Mesendoderm (in vitro differentiated cells): ENCODE measurements around the gene SLC35F1.

Experiments
- DNase-seq: peaks from one replicate; pipeline ENCODE4 v3.0.0; 2013
- H2AK5ac ChIP-seq: 2 replicates; pipeline ENCODE4 v1.6.1; 2013; ENCODE audit warnings: low read length, inconsistent platforms
- H2BK120ac ChIP-seq: 2 replicates; pipeline ENCODE4 v1.6.1; 2013; ENCODE audit warnings: low read depth, mild to moderate bottlenecking, low read length, moderate library complexity, mixed read lengths
- H2BK15ac ChIP-seq: replicated peaks from 2 replicates; pipeline ENCODE4 v1.6.1; 2013; ENCODE audit warnings: low read depth, mild to moderate bottlenecking, moderate library complexity
- H2BK5ac ChIP-seq: 2 replicates; pipeline ENCODE4 v1.6.1; 2013; ENCODE audit warnings: low read length, inconsistent platforms
- H3K18ac ChIP-seq: 2 replicates; pipeline ENCODE4 v1.6.1; 2013; ENCODE audit warnings: mild to moderate bottlenecking, low read length, mixed read lengths
- H3K23ac ChIP-seq: one replicate; pipeline ENCODE4 v1.6.1; 2013; ENCODE audit warnings: low read length
- H3K27ac ChIP-seq: 2 replicates; pipeline ENCODE4 v1.5.1; 2013; ENCODE audit warnings: low read depth, mild to moderate bottlenecking, inconsistent platforms, low read length, moderate library complexity
- H3K27me3 ChIP-seq: 2 replicates; pipeline ENCODE4 v1.6.1; 2013; ENCODE audit warnings: low read length, control low read depth, mild to moderate bottlenecking, inconsistent platforms; ENCODE audit not compliant: insufficient read depth, poor library complexity
- H3K36me3 ChIP-seq: 2 replicates; pipeline ENCODE4 v1.6.1; 2013; ENCODE audit warnings: low read length, inconsistent platforms; ENCODE audit not compliant: control insufficient read depth, insufficient read depth
- H3K4ac ChIP-seq: one replicate; pipeline ENCODE4 v1.6.1; 2013; ENCODE audit warnings: low read depth, mild to moderate bottlenecking, low read length, moderate library complexity
- H3K4me1 ChIP-seq: 2 replicates; pipeline ENCODE4 v1.6.1; 2013; ENCODE audit warnings: low read depth, low read length, inconsistent platforms; ENCODE audit not compliant: control insufficient read depth
- H3K4me2 ChIP-seq: 2 replicates; pipeline ENCODE4 v1.6.1; 2013; ENCODE audit warnings: low read length
- H3K4me3 ChIP-seq: 2 replicates; pipeline ENCODE4 v1.5.1; 2013; ENCODE audit warnings: mild to moderate bottlenecking, low read length
- H3K56ac ChIP-seq: one replicate; pipeline ENCODE4 v1.6.1; 2013; ENCODE audit warnings: low read length
- H3K79me1 ChIP-seq: 2 replicates; pipeline ENCODE4 v1.6.1; 2013; ENCODE audit warnings: low read length, inconsistent platforms
- H3K79me2 ChIP-seq: 2 replicates; pipeline ENCODE4 v1.6.1; 2013; ENCODE audit warnings: mild to moderate bottlenecking, low read length; ENCODE audit not compliant: control insufficient read depth, insufficient read depth
- H3K9ac ChIP-seq: 2 replicates; pipeline ENCODE4 v1.6.1; 2013; ENCODE audit warnings: low read length, inconsistent platforms
- H4K5ac ChIP-seq: one replicate; pipeline ENCODE4 v1.6.1; 2013; ENCODE audit warnings: low read length
- H4K8ac ChIP-seq: one replicate; pipeline ENCODE4 v1.6.1; 2013; ENCODE audit warnings: low read depth, mild to moderate bottlenecking, control low read depth, low read length, moderate library complexity
- WGBS: extraction: QIAGEN DNeasy Blood & Tissue Kit; methylation state at CpG from one replicate; pipeline ENCODE4 v1.1.7; 2013; ENCODE audit warnings: low lambda C conversion rate, missing lambda C conversion rate; ENCODE audit not compliant: insufficient coverage; ENCODE audit errors: extremely low coverage; 5-methylcytosine and 5-hydroxymethylcytosine counted together

SLC35F1 gene

GRCh38 chr6:118179048-118179447, 272.0 kb downstream of the SLC35F1 start:
- H4K5ac ChIP-seq, result no peak overlapping the region
- H3K4me3 ChIP-seq, result no peak overlapping the region
- no peak overlapping the region for H3K4ac ChIP-seq
- H3K4me1 ChIP-seq, result no peaks in the 10 kb centered on the region
- no peak overlapping the region for H2BK15ac ChIP-seq
- no peaks in the 10 kb centered on the region for H3K27me3 ChIP-seq
- DNase-seq, result no peak
- H3K79me2 ChIP-seq, result no peaks in the 10 kb centered on the region
- no peak overlapping the region for H3K4me2 ChIP-seq
- H2BK120ac ChIP-seq, result no peak overlapping the region
- no peaks in the 10 kb centered on the region for H3K79me1 ChIP-seq
- no peak overlapping the region for H3K9ac ChIP-seq
- H3K18ac ChIP-seq, result no peak overlapping the region
- H3K23ac ChIP-seq, result no peak overlapping the region
- no peak overlapping the region for H3K27ac ChIP-seq
- no peaks in the 10 kb centered on the region for H3K36me3 ChIP-seq
- no CpG with 5 or more reads among the region's 1 CpG for WGBS
- H2AK5ac ChIP-seq, result no peak overlapping the region
- no peak overlapping the region for H3K56ac ChIP-seq
- H2BK5ac ChIP-seq, result no peak overlapping the region
- H4K8ac ChIP-seq, result no peak overlapping the region

DNA sequence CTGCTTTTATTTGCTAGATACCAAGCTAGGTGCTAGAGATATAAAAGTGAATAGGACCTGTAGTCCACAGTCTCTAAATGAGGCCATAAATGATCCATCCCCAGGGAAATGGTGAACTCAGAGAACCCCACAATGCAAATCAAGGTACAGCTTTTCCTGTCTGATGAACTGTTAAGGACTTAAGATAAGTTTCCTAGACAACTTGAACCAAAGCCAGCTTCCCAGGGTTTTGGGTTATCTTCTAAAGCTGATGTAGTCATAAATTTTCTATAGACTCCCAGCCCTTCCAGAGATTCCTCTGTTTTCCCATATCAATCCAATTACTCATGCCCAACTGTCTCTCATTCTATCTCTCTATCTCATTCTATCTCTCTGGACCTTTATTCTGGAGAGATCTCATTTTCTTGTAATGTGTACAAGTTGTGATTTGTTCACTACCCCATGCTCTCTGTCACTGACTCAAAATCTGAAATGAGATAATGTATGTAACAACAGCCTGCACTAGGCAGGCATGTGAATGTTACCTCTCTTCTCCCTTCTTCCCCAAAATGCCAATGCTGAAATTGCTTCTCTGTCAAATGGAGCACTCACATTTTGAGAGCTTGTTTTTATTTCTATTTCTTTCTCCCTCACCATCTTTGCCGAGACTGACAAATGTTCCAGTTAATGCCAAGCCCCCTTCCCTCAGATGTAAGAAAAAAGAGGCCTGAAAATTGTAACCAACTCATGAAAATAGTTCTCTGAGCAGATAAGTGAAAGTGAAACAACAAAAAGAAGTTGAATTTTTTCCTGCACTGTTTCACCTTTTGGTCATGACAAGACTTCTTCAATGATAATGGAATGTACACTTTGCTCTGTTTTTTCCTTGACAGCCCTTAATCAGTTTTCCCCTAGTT, 279.9 kb downstream of the SLC35F1 start:
- Histone ChIP-seq H3K36me3 (no peaks in the 10 kb centered on the region), H3K4me1 (no peaks in the 10 kb centered on the region), H3K79me1 (no peaks in the 10 kb centered on the region), H3K4me3 (no peak overlapping the region), H2BK120ac (no peak overlapping the region), H2BK5ac (no peak overlapping the region), H3K18ac (no peak overlapping the region), H3K27me3 (no peaks in the 10 kb centered on the region), H3K27ac (no peak overlapping the region), H2AK5ac (no peak overlapping the region), H2BK15ac (no peak overlapping the region), H3K23ac (no peak overlapping the region), H3K4ac (no peak overlapping the region), H3K79me2 (no peaks in the 10 kb centered on the region), H3K4me2 (no peak overlapping the region), H3K9ac (no peak overlapping the region), H4K5ac (no peak overlapping the region), H3K56ac (no peak overlapping the region), H4K8ac (no peak overlapping the region)
- WGBS, result no CpG with 5 or more reads among the region's 1 CpG
- no peak for DNase-seq

DNA sequence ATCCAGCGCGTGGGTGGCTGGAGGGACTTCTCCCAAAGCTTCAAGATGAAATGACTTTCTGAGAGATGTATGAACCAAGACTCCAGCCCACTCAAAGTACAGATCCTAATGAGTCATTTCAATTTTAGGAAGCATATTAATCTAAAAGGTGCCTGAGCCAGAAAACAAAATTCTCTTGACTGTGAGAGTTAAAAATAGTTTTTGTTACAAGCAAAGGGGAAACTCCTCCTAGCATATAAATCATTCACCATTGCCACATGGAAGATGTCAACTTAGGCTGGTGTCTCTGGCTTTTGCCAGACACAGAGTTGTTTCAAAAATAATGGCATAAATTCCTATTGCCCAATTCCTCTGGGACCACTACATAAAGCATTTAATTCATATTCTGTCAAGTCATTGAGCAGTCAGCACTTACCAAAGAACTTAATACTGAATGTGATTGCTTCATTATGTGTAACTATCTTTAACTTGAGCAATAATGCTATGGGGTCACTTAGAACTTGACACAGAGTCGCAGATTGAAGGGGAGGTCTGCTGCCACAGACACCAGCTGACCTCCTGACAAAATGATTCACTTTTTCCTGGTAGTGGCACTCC, 280.6 kb downstream of the SLC35F1 start:
- Histone ChIP-seq H3K9ac (no peak overlapping the region), H3K27me3 (no peaks in the 10 kb centered on the region), H4K5ac (no peak overlapping the region), H2BK5ac (no peak overlapping the region), H3K4me3 (no peak overlapping the region), H3K36me3 (no peaks in the 10 kb centered on the region), H3K23ac (no peak overlapping the region), H3K4ac (no peak overlapping the region), H3K18ac (no peak overlapping the region), H3K4me2 (no peak overlapping the region), H4K8ac (no peak overlapping the region), H3K4me1 (no peaks in the 10 kb centered on the region), H3K79me2 (no peaks in the 10 kb centered on the region), H2BK120ac (no peak overlapping the region), H3K56ac (no peak overlapping the region), H2AK5ac (no peak overlapping the region), H3K27ac (no peak overlapping the region), H3K79me1 (no peaks in the 10 kb centered on the region), H2BK15ac (no peak overlapping the region)
- WGBS, result no CpG with 5 or more reads among the region's 3 CpGs
- DNase-seq, result no peak

- Histone ChIP-seq H4K5ac (no peak overlapping the region), H3K27me3 (no peaks in the 10 kb centered on the region), H3K23ac (no peak overlapping the region), H3K9ac (no peak overlapping the region), H3K4me2 (no peak overlapping the region), H3K79me1 (no peaks in the 10 kb centered on the region), H2BK120ac (no peak overlapping the region), H3K27ac (no peak overlapping the region), H3K4me1 (no peaks in the 10 kb centered on the region), H3K36me3 (no peaks in the 10 kb centered on the region), H3K18ac (no peak overlapping the region), H2BK15ac (no peak overlapping the region), H3K79me2 (no peaks in the 10 kb centered on the region), H3K4me3 (no peak overlapping the region), H2BK5ac (no peak overlapping the region), H2AK5ac (no peak overlapping the region), H3K56ac (no peak overlapping the region), H3K4ac (no peak overlapping the region), H4K8ac (no peak overlapping the region)
- WGBS, result no CpG with 5 or more reads among the region's 2 CpGs
- no peak for DNase-seq
Observed at GRCh38 chr6:118188561-118188960, 281.5 kb downstream of the SLC35F1 start.

- Histone ChIP-seq H2BK5ac (no peak overlapping the region), H2BK15ac (no peak overlapping the region), H3K4me1 (no peaks in the 10 kb centered on the region), H4K8ac (no peak overlapping the region), H3K23ac (no peak overlapping the region), H3K56ac (no peak overlapping the region), H2AK5ac (no peak overlapping the region), H3K36me3 (no peaks in the 10 kb centered on the region), H3K4me2 (no peak overlapping the region), H2BK120ac (no peak overlapping the region), H3K79me1 (no peaks in the 10 kb centered on the region), H3K79me2 (no peaks in the 10 kb centered on the region), H3K27ac (no peak overlapping the region), H3K18ac (no peak overlapping the region), H4K5ac (no peak overlapping the region), H3K27me3 (no peaks in the 10 kb centered on the region), H3K9ac (no peak overlapping the region), H3K4me3 (no peak overlapping the region), H3K4ac (no peak overlapping the region)
- WGBS, result no CpG with 5 or more reads among the region's 3 CpGs
- no peak for DNase-seq
Observed at GRCh38 chr6:118197539-118197938, 290.5 kb downstream of the SLC35F1 start.
